K562 (cell line): ENCODE measurements around the gene LRRC71. TPM values are rescaled to one million over a fixed set of nuclear protein-coding genes. Genes with fewer than 3 reads are reported as not detected.

Experiments
- AFF4 ChIP-seq: sonication (generic); formaldehyde crosslinking; IDR thresholded peaks from 2 replicates; pipeline ENCODE4 v1.8.0; 2023; ENCODE audit warnings: mild to moderate bottlenecking, missing genetic modification reagents
- CREB1 ChIP-seq, 2 experiments: sonication (generic) in 1 of 2; formaldehyde crosslinking in 1 of 2; IDR thresholded peaks; 2 replicates each; pipeline versions ENCODE4 v1.6.1 to v1.8.0; 2012 to 2022; ENCODE audit warnings: inconsistent platforms in 1 of 2, mild to moderate bottlenecking in 1 of 2, missing genetic modification reagents in 1 of 2, moderate library complexity in 1 of 2
- CXXC5 ChIP-seq: fragments of 250-450 bp; sonication (Bioruptor Pico); IDR thresholded peaks from 2 replicates; pipeline ENCODE4 v1.8.0; 2022; ENCODE audit warnings: inconsistent platforms, mild to moderate bottlenecking, moderate library complexity
- HDGF ChIP-seq: fragments of 450-650 bp; IDR thresholded peaks from 2 replicates; pipeline ENCODE4 v1.6.1; 2016
- KAT7 ChIP-seq: sonication (generic); formaldehyde crosslinking; IDR thresholded peaks from 2 replicates; pipeline ENCODE4 v1.8.0; 2022; ENCODE audit warnings: missing genetic modification reagents, mild to moderate bottlenecking, borderline replicate concordance
- POLR2G ChIP-seq: fragments of 200-400 bp; formaldehyde crosslinking; IDR thresholded peaks from 2 replicates; pipeline ENCODE4 v1.6.1; 2017; ENCODE audit warnings: low read depth, mild to moderate bottlenecking, antibody characterized with exemption, low read length, moderate library complexity
- PREB ChIP-seq: sonication (generic); formaldehyde crosslinking; IDR thresholded peaks from 2 replicates; pipeline ENCODE4 v1.8.1; 2023; ENCODE audit warnings: mild to moderate bottlenecking, missing genetic modification reagents
- RAD21 ChIP-seq, 2 experiments: fragments of 250-450 bp in 1 of 2; fragments of 450-650 bp in 1 of 2; sonication (Bioruptor Pico) in 1 of 2; formaldehyde crosslinking in 1 of 2; IDR thresholded peaks in 1 of 2; conservative IDR thresholded peaks in 1 of 2; 2 replicates each; pipeline versions ENCODE4 v1.4.0 to v1.8.0; 2020 to 2022; ENCODE audit warnings: mild to moderate bottlenecking in 2 of 2, moderate library complexity in 1 of 2
- RERE ChIP-seq: sonication (generic); formaldehyde crosslinking; IDR thresholded peaks from 2 replicates; pipeline ENCODE4 v1.8.0; 2023; ENCODE audit warnings: missing genetic modification reagents, mild to moderate bottlenecking, borderline replicate concordance
- TRIM24 ChIP-seq, 2 experiments: fragments of 450-650 bp; IDR thresholded peaks; 2 replicates each; pipeline ENCODE4 v1.6.1; 2016
- ZNF12 ChIP-seq: sonication (generic); formaldehyde crosslinking; IDR thresholded peaks from 2 replicates; pipeline ENCODE4 v1.4.0; 2020; ENCODE audit warnings: mild to moderate bottlenecking, missing genetic modification reagents
- ZNF143 ChIP-seq: sonication (generic); formaldehyde crosslinking; IDR thresholded peaks from 2 replicates; pipeline ENCODE4 v1.9.0; 2022; ENCODE audit warnings: mild to moderate bottlenecking, missing genetic modification reagents
- ZNF311 ChIP-seq: fragments of 250-450 bp; sonication (Bioruptor Pico); IDR thresholded peaks from 2 replicates; pipeline ENCODE4 v1.4.0; 2020; ENCODE audit warnings: mild to moderate bottlenecking, moderate library complexity
- polyA plus RNA-seq, 8 experiments: library from polyadenylated mRNA; depleted of rRNA in 4 of 8; stranded (reverse) in 5 of 8; unstranded in 3 of 8; fragments of >200 nt; fragmentation: Nextera tagmentation in 2 of 8; fragmentation: Illumina TruSeq in 1 of 8; extraction: Ambion mirVana in 2 of 8; extraction: Trizol in 1 of 8; gene quantifications; 2 replicates each; pipeline versions ENCODE4 v1.2.1 to v1.2.3, GENCODE V29; 2011 to 2014; ENCODE audit warnings: inconsistent platforms in 1 of 8, missing spikeins in 1 of 8
- total RNA-seq, 7 experiments: library from RNA; depleted of rRNA in 6 of 7; stranded (reverse); fragments of >200 nt in 6 of 7; fragmentation: Illumina TruSeq in 2 of 7; extraction: Trizol in 2 of 7; gene quantifications; 2 replicates each; pipeline versions ENCODE4 v1.2.1 to v1.2.3, GENCODE V29; 2011 to 2021; ENCODE audit warnings: low replicate concordance in 1 of 7

LRRC71 gene
- total and polyA plus RNA-seq, 9 of the 15 experiments (the other 6 are each of a cell fraction or from before 2014, with no cell fraction given): 0.06 to 1.2 (median 0.51) TPM; not detected in 1

GRCh38 chr1:156913809-156914387, 6.5 kb upstream of the LRRC71 start (continued):
- peak; percentile 76; the same call in 1 of the 2 replicates for TF ChIP-seq AFF4
- 0 out of 2 replicates have a peak, but pooled peaks have one; percentile 41 for TF ChIP-seq RERE (CRISPR knock-in tag)
- TF ChIP-seq RAD21 (CRISPR knock-in tag; conservative IDR thresholded peaks at IDR 0.05 in 1 of 2, IDR thresholded peaks at IDR 0.05 in 1 of 2): no peak
- TF ChIP-seq CXXC5 (CRISPR knock-in tag): no peak
- peak; percentile 1; the same call in 1 of the 2 replicates for TF ChIP-seq ZNF12 (CRISPR knock-in tag)
- TF ChIP-seq KAT7 (CRISPR knock-in tag): 0 out of 2 replicates have a peak, but pooled peaks have one; percentile 61
- peak; percentile 74; the same call in 1 of the 2 replicates for TF ChIP-seq HDGF
- TF ChIP-seq TRIM24 (IDR thresholded peaks at IDR 0.05): no peak
- no peak for TF ChIP-seq CREB1 (IDR thresholded peaks at IDR 0.05)
- 0 out of 2 replicates have a peak, but pooled peaks have one; percentile 14 for TF ChIP-seq CREB1 (CRISPR knock-in tag; IDR thresholded peaks at IDR 0.05)
- no peak for TF ChIP-seq ZNF311 (CRISPR knock-in tag)
- no peak for TF ChIP-seq ZNF143
- TF ChIP-seq PREB (CRISPR knock-in tag): peak; percentile 70; the same call in 1 of the 2 replicates
- no peak for TF ChIP-seq POLR2G
